Measurements from ENCODE around the gene AP2B1.
A peak's percentile ranks its signal among the peaks of the same experiment; 100 is the strongest.
"Not testable (repeated sequence)": the region's sequence is repeated elsewhere in the genome, so short reads cannot be mapped to it uniquely, and the experiment has no call there.

AP2B1 gene

DNA sequence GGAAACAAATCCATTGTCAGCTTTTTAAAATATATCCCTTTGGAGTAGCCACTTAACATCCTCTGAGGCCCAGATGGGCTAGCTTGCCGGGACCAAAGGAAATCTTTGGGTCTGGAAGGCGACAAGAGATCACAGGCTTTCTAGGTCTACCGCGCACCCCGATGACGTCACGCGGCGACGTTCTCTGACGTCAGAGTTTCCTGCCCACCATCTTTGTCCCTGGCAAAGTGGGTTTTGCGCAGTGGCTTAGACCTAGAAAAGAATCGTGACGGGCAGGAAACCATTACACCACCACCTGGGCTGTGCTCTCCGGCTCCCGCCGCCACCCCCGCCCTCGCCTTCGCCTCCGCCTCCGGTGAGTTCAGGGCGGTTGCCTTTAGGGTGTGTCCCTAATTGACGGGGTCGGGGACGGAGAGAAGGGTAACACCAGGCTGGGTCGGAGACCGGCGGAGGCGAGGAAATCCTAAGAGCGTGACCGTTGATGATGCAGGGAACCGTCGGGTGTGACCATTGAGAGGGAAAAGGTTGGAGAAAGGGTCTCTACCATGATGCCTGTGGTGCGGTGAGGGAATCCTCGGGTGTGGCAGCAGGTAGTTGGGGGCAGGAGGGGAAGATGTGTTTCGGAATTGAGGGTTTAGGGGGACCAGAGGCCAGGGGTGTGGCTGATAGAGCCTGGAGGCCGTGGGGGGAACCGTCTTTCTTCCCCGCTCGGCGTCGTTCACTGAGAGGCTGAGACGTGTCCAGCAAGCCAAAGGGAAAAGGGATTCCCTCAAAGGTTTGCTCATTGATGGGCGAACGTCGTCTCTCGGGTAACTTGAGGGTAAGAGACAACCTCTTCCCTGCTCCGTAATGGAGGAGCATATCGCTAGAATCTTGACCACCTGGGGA is at the start of gene AP2B1:
TSS of gene AP2B1 (plus strand) at position 249 of the 888 bp plus-strand sequence. CDS start 6,709 bp downstream, outside the sequence.
- peak; percentile 99 for DNase-seq

DNA sequence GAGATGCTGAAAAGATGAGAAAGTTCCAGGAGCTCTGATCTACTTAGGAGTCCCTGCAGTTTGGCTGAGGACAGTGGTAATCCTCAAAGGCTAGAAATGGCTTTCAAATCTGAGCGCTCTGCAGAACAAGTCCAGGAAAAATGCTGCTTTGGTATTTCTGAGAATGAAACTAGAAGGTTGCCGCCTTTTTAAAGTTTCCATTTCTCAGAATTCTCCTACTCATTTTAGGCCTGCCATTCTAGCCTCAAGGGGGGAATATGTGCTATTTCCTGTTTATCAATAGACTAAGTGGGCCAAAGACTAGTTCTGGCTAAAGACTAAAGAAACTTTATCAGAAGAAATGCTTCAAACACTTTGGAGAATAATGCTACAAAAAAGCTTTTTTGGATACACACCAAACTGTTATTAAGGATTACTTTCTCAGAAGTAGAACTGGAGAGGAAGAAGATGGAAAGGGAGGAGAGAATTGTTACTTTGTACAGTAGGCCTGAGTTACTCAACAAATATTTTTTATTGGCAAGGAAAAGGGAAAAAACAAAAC is 49.5 kb upstream of the AP2B1 start, which contains the start of gene SLFN12L:
TSS of gene SLFN12L (minus strand) at position 78 of the 541 bp plus-strand sequence. CDS start 15,314 bp downstream, outside the sequence.
- no peak for DNase-seq

DNA sequence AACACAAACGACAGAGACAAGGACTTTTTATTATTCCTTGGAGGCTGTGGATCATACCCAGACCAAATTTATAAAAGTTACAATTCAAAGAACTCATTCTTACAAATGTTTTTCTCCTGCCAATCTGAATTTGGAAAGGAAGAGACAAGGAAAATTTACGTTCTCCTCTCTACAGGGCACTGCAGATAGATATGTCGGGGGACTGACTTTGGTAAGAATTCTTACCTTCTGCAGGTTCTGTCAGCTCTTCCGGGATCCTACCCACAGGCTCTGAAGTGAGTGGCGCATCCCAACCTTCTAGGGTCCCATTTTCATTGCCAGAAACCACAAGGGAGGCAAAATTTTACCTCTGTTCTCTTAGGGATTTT is 47.5 kb upstream of the AP2B1 start:
- DNase-seq: no peak

- DNase-seq: no peak
These were observed 46.3 kb upstream of the AP2B1 start for GRCh38 chr17:35540589-35541404.

- no peak for DNase-seq
These were observed 45.7 kb upstream of the AP2B1 start for GRCh38 chr17:35541434-35541833.

GRCh38 chr17:35542990-35543389 is 44.1 kb upstream of the AP2B1 start:
- no peak for DNase-seq

- DNase-seq: peak; percentile 24
These were observed 43.3 kb upstream of the AP2B1 start for GRCh38 chr17:35543856-35544255.

GRCh38 chr17:35545150-35545549 is 42.0 kb upstream of the AP2B1 start:
- no peak for DNase-seq

DNA sequence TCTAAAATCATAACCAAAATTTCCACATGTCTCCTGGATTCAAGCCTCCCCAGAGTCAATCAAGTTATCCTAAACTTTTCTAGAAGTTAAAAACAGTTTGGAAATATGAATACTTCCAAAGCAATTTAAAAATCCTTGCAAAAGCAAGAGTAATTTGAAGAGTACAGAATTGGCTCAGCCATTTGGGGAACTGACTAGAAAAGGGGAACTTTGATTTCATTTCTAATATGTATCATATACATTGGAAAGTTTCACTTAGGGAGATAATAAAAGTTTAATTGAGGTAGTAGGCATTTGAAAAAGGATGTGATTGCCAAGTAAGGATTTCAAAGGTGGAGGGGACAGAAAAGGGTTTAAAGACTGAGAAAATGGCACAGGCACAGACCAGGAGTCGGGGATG is 40.6 kb upstream of the AP2B1 start:
- DNase-seq: no peak

- no peak for DNase-seq
These were observed 38.8 kb upstream of the AP2B1 start for GRCh38 chr17:35548208-35548810.

- no peak for DNase-seq
These were observed 38.1 kb upstream of the AP2B1 start for GRCh38 chr17:35548978-35549377.

DNA sequence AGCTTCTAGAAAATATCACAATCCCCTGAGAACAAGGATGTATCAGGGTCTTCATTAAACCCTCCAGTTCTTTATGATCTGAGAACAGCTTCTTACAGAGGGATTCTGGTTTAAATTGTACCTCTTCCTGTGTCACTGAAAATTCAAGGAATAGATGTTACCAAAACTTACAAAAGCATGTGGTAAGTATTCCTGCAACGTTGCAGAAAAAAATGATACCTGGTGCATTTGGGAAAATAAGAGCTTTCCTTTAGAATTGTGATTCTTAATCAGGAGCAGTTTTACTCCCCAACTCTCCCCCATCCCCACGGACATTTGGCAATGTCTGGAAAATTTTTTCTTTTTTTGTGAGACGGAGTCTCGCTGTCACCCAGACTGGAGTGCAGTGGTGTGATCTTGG is 33.8 kb upstream of the AP2B1 start:
- no peak for DNase-seq

GRCh38 chr17:35554668-35555067 is 32.5 kb upstream of the AP2B1 start:
- no peak for DNase-seq

- DNase-seq: no peak
These were observed 31.4 kb upstream of the AP2B1 start for GRCh38 chr17:35555691-35556090.

- DNase-seq: no peak
These were observed 29.8 kb upstream of the AP2B1 start for GRCh38 chr17:35557353-35557752.

- no peak for DNase-seq
These were observed 27.5 kb upstream of the AP2B1 start for GRCh38 chr17:35559495-35560210.

DNA sequence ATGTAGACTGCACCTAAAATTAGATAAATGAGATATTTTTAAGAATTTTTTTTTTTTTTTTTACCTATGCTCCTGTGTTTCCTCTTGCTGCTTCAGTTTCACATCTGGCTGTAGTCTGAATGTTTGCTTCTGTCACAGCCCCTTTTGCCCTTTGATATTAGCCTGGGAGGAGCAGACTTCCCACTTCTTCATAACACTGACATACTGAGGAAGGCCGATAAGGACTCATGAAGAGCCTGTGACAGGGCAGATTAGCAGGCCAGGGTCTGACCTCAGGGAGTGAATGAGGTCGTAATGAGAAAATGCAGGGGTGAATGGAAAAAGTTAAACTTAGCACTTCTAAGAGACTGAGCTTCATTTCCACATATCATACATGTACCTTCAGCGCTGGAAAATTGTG is 26.4 kb upstream of the AP2B1 start, which contains the start of gene SLFN14:
TSS of gene SLFN14 (minus strand) at position 117 of the 400 bp plus-strand sequence. CDS start 2,757 bp downstream, outside the sequence.
- DNase-seq: no peak

GRCh38 chr17:35563181-35563580 is 23.9 kb upstream of the AP2B1 start:
- not testable (repeated sequence) for DNase-seq

DNA sequence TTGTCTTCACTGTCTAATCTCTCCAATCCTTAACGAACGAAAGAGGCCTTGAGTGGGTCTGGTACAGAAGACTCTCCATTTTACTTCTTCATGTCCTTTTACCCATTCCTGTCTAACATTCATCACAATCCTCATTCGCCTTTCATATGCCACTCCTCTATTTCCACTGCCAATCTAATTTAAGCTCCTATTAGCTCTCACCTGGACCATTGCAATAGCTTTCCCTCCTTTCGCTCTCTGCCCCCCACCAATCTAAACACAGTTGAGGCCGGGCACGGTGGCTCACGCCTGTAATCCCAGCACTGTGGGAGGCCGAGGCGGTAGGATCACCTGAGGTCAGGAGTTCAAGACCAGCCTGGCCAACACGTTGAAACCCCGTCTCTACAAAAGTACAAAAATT is 20.2 kb upstream of the AP2B1 start:
- DNase-seq: no peak

- DNase-seq: no peak
These were observed 18.6 kb upstream of the AP2B1 start for GRCh38 chr17:35568561-35568960.

- no peak for DNase-seq
These were observed 17.7 kb upstream of the AP2B1 start for GRCh38 chr17:35569405-35569804.

- no peak for DNase-seq
These were observed 11.4 kb upstream of the AP2B1 start for GRCh38 chr17:35575759-35576158.
